Body of pancreas (tissue), 4 donors: ENCODE data around the gene CACNA1C.

ENCODE experiments used
- CTCF ChIP-seq, 7 experiments: fragments of 450-650 bp in 4 of 7; fragments of 200-600 bp in 3 of 7; sonication (generic) in 3 of 7; IDR thresholded peaks; one replicate each; pipeline ENCODE4 v1.5.1; 2016 to 2019; ENCODE audit warnings: antibody characterized with exemption in 7 of 7
- POLR2A ChIP-seq, 3 donors: fragments of 450-650 bp; IDR thresholded peaks; one replicate each; pipeline ENCODE4 v1.6.1; 2016; ENCODE audit warnings: antibody characterized with exemption in 3 of 3, mild to moderate bottlenecking in 2 of 3

- TF ChIP-seq CTCF (IDR thresholded peaks at IDR 0.05) (no peak), POLR2A (IDR thresholded peaks at IDR 0.05) (no peak)
Measured at GRCh38 chr12:2289525-2289924, 236.7 kb downstream of the CACNA1C start.
